BLaER1 treated with 17β-estradiol and CSF1 and Interleukin-3, amounts not matched to agents 10 nM and 100 nM (cell line): Measurements from ENCODE around the gene COPZ2.
"Not testable (repeated sequence)": the region's sequence is repeated elsewhere in the genome, so short reads cannot be mapped to it uniquely, and the experiment has no call there.

ENCODE experiments used
- H3K27ac ChIP-seq, 11 experiments: shearing (Covaris generic); formaldehyde crosslinking; 2 replicates each; pipeline ENCODE4 v1.8.1; 2022
- H3K27me3 ChIP-seq, 11 experiments: shearing (Covaris generic); formaldehyde crosslinking; 2 replicates each; pipeline ENCODE4 v1.8.1; 2022
- H3K36me3 ChIP-seq, 11 experiments: shearing (Covaris generic); formaldehyde crosslinking; 2 replicates each; pipeline ENCODE4 v1.8.1; 2022
- H3K4me1 ChIP-seq, 10 experiments: shearing (Covaris generic); formaldehyde crosslinking; 2 replicates each; pipeline ENCODE4 v1.8.1; 2022
- H3K4me2 ChIP-seq, 11 experiments: shearing (Covaris generic); formaldehyde crosslinking; 2 replicates each; pipeline ENCODE4 v1.8.1; 2022
- H3K4me3 ChIP-seq, 10 experiments: shearing (Covaris generic); formaldehyde crosslinking; 2 replicates each; pipeline ENCODE4 v1.8.1; 2022
- H3K9ac ChIP-seq, 11 experiments: shearing (Covaris generic); formaldehyde crosslinking; 2 replicates each; pipeline ENCODE4 v1.8.1; 2022
- H3K9me3 ChIP-seq, 11 experiments: shearing (Covaris generic); formaldehyde crosslinking; replicated peaks in 1 of 11; 2 replicates each; pipeline ENCODE4 v1.8.1; 2022
- H4K20me1 ChIP-seq, 11 experiments: shearing (Covaris generic); formaldehyde crosslinking; 2 replicates each; pipeline ENCODE4 v1.8.1; 2022
- Cebpa-rat ChIP-seq, 11 experiments: shearing (Covaris generic); IDR thresholded peaks; 2 replicates each; pipeline ENCODE4 v1.8.1; 2022

The COPZ2 gene

GRCh38 chr17:47992216-47992615, 45.4 kb downstream of the COPZ2 start:
- H3K4me3 ChIP-seq, result no peak overlapping the region
- no peak overlapping the region for H3K9ac ChIP-seq
- no peaks in the 10 kb centered on the region for H3K9me3 ChIP-seq
- H3K4me2 ChIP-seq, result no peak overlapping the region
- H3K27ac ChIP-seq, result no peak overlapping the region
- TF ChIP-seq Cebpa-rat (IDR thresholded peaks at IDR 0.05), result no peak
- H3K36me3 ChIP-seq, result no peaks in the 10 kb centered on the region
- H3K27me3 ChIP-seq, result no peaks in the 10 kb centered on the region
- no peaks in the 10 kb centered on the region for H4K20me1 ChIP-seq
- peaks cover 0 to 25% (median under 1%) of the 10 kb centered on the region in 10 experiments; a peak in 10 of 20 replicates for H3K4me1 ChIP-seq

GRCh38 chr17:47990962-47991731, 46.5 kb downstream of the COPZ2 start:
- Histone ChIP-seq H3K4me3 (no peak overlapping the region), H3K4me1 (peaks cover 0 to 20% (median 0%) of the 10 kb centered on the region in 10 experiments; a peak in 5 of 20 replicates), H3K27ac (no peak overlapping the region)

GRCh38 chr17:47989700-47990099, 47.9 kb downstream of the COPZ2 start:
- Histone ChIP-seq H3K36me3 (peaks cover 0 to 9% (median 7%) of the 10 kb centered on the region in 11 experiments; a peak in 7 of 22 replicates), H3K27me3 (no peaks in the 10 kb centered on the region), H4K20me1 (no peaks in the 10 kb centered on the region), H3K9ac (no peak overlapping the region), H3K4me1 (peaks cover 0 to 16% (median 0%) of the 10 kb centered on the region in 10 experiments; a peak in 5 of 20 replicates), H3K4me3 (no peak overlapping the region), H3K9me3 (no peaks in the 10 kb centered on the region), H3K4me2 (no peak overlapping the region), H3K27ac (no peak overlapping the region)
- TF ChIP-seq Cebpa-rat (IDR thresholded peaks at IDR 0.05), result no peak

More at GRCh38 chr17:47990962-47991731, 46.5 kb downstream of the COPZ2 start:
- Histone ChIP-seq H3K36me3 (no peaks in the 10 kb centered on the region), H4K20me1 (no peaks in the 10 kb centered on the region), H3K9ac (no peak overlapping the region), H3K4me2 (peak overlapping the region in 3 of 11 experiments; percentile 13 to 28 (median 18); a peak in 3 of 22 replicates), H3K9me3 (no peaks in the 10 kb centered on the region), H3K27me3 (no peaks in the 10 kb centered on the region)
- no peak for TF ChIP-seq Cebpa-rat (IDR thresholded peaks at IDR 0.05)

- H3K9me3 ChIP-seq, result no peaks in the 10 kb centered on the region
- peaks cover 0 to 19% (median under 1%) of the 10 kb centered on the region in 10 experiments; a peak in 8 of 20 replicates for H3K4me1 ChIP-seq
- H3K27ac ChIP-seq, result no peak overlapping the region
Measured at GRCh38 chr17:47989159-47989558, 48.4 kb downstream of the COPZ2 start.

GRCh38 chr17:47988445-47988844, 49.2 kb downstream of the COPZ2 start:
- not testable (repeated sequence) for H3K27me3 ChIP-seq, H3K9ac ChIP-seq, H3K9me3 ChIP-seq, H3K4me3 ChIP-seq, H3K27ac ChIP-seq, H4K20me1 ChIP-seq
- H3K4me1 ChIP-seq, result peaks cover 0 to 27% (median 4%) of the 10 kb centered on the region in 10 experiments; a peak in 11 of 20 replicates
- peaks cover 10 to 22% (median 19%) of the 10 kb centered on the region in 11 experiments; a peak in 20 of 22 replicates for H3K36me3 ChIP-seq
- H3K4me2 ChIP-seq, result peak overlapping the region in 1 of 11 experiments; percentile 21; a peak in 1 of 22 replicates

More at GRCh38 chr17:47989159-47989558, 48.4 kb downstream of the COPZ2 start:
- H3K4me2 ChIP-seq, result no peak overlapping the region
- no peak for TF ChIP-seq Cebpa-rat (IDR thresholded peaks at IDR 0.05)
- no peak overlapping the region for H3K9ac ChIP-seq
- no peak overlapping the region for H3K4me3 ChIP-seq
- H3K36me3 ChIP-seq, result peaks cover 5 to 14% (median 12%) of the 10 kb centered on the region in 11 experiments; a peak in 18 of 22 replicates
- no peaks in the 10 kb centered on the region for H3K27me3 ChIP-seq
- no peaks in the 10 kb centered on the region; a peak in 1 of 22 replicates for H4K20me1 ChIP-seq

GRCh38 chr17:47987240-47987835, 50.3 kb downstream of the COPZ2 start:
- Histone ChIP-seq H3K9me3 (no peaks in the 10 kb centered on the region), H3K4me2 (no peak overlapping the region; a peak in 1 of 22 replicates), H3K4me1 (peaks cover under 1 to 38% (median 10%) of the 10 kb centered on the region in 10 experiments; a peak in 17 of 20 replicates), H3K27ac (no peak overlapping the region), H3K4me3 (no peak overlapping the region), H3K9ac (peak overlapping the region in 1 of 11 experiments; percentile 50; a peak in 2 of 22 replicates), H3K36me3 (peaks cover 19 to 33% (median 30%) of the 10 kb centered on the region in 11 experiments), H3K27me3 (no peaks in the 10 kb centered on the region), H4K20me1 (peaks cover 0 to 13% (median 0%) of the 10 kb centered on the region in 11 experiments; a peak in 5 of 22 replicates)
- TF ChIP-seq Cebpa-rat (IDR thresholded peaks at IDR 0.05), result no peak

GRCh38 chr17:47986520-47986919, 51.1 kb downstream of the COPZ2 start:
- H3K9me3 ChIP-seq, result no peaks in the 10 kb centered on the region
- peaks cover 0 to 21% (median 0%) of the 10 kb centered on the region in 11 experiments; a peak in 9 of 22 replicates for H4K20me1 ChIP-seq
- no peak for TF ChIP-seq Cebpa-rat (IDR thresholded peaks at IDR 0.05)
- H3K9ac ChIP-seq, result no peak overlapping the region
- no peak overlapping the region for H3K4me2 ChIP-seq
- peaks cover 25 to 41% (median 38%) of the 10 kb centered on the region in 11 experiments for H3K36me3 ChIP-seq
- H3K27me3 ChIP-seq, result no peaks in the 10 kb centered on the region
- H3K4me3 ChIP-seq, result no peak overlapping the region
- H3K4me1 ChIP-seq, result peaks cover 9 to 45% (median 17%) of the 10 kb centered on the region in 10 experiments
- no peak overlapping the region for H3K27ac ChIP-seq

- Histone ChIP-seq H3K4me2 (peak overlapping the region in 4 of 11 experiments; percentile 56 to 83 (median 74); a peak in 8 of 22 replicates), H3K36me3 (peaks cover 52 to 69% (median 67%) of the 10 kb centered on the region in 11 experiments), H3K4me3 (no peak overlapping the region), H4K20me1 (peaks cover 0 to 43% (median 5%) of the 10 kb centered on the region in 11 experiments; a peak in 10 of 22 replicates), H3K27ac (no peak overlapping the region), H3K27me3 (no peaks in the 10 kb centered on the region), H3K9ac (peak overlapping the region in 1 of 11 experiments; percentile 1; a peak in 2 of 22 replicates), H3K9me3 (no peaks in the 10 kb centered on the region), H3K4me1 (peaks cover 19 to 54% (median 29%) of the 10 kb centered on the region in 10 experiments)
- no peak for TF ChIP-seq Cebpa-rat (IDR thresholded peaks at IDR 0.05)
Measured at GRCh38 chr17:47983492-47984223, 53.9 kb downstream of the COPZ2 start.
